Stimulated activated CD4-positive, alpha-beta T cell treated with anti-CD3 and anti-CD28 coated beads, Interleukin-4, amount 100 ng/mL, for 4 hours (primary cell): ENCODE results near the gene TMEM19.
"Not testable (repeated sequence)": the region's sequence is repeated elsewhere in the genome, so short reads cannot be mapped to it uniquely, and the experiment has no call there.

Experiments used
- DNase-seq, 2 experiments: peaks; one replicate each; pipeline ENCODE4 v3.0.0-alpha.2; 2020

The TMEM19 gene

GRCh38 chr12:71666259-71666658 lies 19.6 kb upstream of the TMEM19 start:
- DNase-seq: no peak

DNA sequence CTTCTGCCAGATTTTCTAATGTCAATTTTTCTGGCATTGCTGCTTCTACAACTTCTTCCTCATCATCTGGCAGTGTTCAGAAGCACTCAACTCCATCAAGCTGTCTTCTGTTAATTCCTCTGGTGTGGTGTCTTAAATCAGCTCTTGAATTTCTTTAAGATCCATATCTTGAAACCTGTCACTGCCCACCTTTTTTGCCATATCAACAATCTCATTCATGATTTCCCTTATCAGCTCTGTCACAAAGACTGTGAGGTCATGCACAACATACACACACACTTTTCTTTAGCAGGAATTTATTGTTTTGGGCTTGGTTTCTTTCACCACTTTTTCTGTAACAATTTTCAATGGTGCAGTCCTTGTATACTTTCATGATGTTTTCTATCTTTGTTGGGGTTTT lies 14.6 kb upstream of the TMEM19 start:
- DNase-seq: no peak

GRCh38 chr12:71671816-71672215 lies 14.1 kb upstream of the TMEM19 start:
- no peak for DNase-seq

DNA sequence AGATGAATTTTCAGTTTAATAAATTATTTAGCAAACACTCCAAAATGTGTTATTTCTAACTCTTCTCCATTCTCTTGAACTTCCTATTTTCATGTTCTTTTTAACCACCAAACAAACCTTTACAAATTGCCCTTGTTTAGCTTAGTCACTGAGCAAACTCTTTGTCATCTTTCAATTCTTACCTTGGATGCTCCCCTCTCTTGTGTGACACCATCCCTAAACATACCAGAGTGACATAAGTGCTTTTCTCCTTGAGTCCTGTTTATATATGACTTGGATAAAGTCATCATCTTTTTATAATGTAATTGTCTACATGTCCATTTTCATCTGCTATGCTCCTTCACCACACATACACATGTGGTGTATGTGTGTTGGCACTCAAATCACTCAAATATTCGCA lies 3.4 kb upstream of the TMEM19 start:
- DNase-seq: no peak

- no peak for DNase-seq
Measured at GRCh38 chr12:71683633-71684032, 2.2 kb upstream of the TMEM19 start.

DNA sequence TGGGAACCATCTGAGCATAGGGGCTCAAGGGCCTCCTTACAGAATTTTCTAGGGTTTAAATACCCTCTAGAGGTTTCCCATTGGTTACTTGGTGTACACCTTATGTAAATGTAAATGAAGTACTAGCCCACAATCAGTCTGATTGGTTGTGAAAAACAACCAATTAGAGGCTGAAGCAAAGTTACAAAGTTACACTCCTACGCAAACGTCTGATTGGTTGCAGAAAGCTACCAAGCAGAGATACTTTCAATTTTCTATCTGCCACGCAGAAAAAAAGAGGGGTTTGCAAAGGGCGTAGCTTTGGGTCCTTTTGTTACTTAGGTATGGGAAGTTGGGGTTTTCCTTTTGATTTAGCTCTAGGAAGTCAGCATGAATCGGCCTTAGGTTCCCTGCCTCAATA lies 1.8 kb upstream of the TMEM19 start:
- no peak for DNase-seq

- DNase-seq: no peak
Measured at GRCh38 chr12:71685312-71685906, 473 bp upstream of the TMEM19 start.

DNA sequence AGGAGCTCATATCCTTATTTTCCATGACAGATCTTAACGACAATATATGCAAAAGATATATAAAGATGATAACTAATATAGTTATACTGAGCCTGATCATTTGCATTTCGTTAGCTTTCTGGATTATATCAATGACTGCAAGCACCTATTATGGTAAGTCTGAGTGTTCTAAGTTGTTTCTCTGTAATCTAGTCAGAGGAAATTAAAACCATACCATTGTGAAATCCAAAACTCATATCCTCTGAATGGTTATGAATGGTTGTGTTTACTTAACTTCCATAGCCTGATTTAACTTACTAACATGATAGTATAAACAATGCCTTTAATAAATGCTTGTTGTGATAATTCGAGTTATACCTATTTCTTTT lies 760 bp downstream of the TMEM19 start:
- DNase-seq: no peak

DNA sequence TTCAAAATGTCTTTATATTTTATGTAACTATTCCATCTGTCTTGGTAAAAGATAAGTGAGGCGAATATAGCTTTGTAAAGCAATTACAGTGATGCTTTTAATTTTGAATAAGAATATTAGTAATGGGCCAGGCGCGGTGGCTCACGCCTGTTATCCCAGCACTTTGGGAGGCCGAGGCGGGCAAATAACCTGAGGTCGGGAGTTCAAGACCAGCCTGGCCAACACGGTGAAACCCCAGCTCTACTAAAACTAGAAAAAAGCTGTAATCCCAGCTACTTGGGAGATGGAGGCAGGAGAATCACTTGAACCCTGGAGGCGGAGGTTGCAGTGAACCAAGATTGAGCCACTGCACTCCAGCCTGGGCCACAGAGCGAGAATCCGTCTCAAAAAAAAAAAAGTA lies 1.3 kb downstream of the TMEM19 start:
- DNase-seq: not testable (repeated sequence)

DNA sequence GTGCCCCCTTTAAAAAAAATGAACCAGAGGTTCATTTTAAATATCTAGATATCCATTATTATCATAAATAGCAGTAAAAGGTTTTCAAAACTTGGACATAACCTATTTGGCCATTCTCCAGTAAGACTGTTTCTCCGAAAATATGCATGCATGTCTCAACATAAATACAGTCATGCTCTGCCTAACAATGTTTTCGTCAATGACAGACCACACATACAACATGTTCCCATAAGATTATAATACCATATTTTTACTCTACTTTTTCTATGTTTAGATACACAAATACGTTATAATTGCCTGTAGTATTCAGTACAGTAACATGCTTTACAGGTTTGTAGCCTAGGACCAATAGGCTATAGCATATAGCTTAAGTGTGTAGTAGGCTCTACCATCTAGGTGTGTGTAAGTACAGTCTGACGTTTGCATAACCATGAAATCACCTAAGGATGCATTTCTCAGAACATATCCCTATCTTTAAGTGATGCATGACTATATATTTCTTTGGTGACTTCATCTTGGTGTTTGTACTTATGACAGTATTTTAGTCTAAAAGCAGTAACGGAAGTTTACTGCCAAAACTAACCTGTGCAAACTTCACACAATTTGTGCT lies 3.2 kb downstream of the TMEM19 start:
- no peak for DNase-seq

DNA sequence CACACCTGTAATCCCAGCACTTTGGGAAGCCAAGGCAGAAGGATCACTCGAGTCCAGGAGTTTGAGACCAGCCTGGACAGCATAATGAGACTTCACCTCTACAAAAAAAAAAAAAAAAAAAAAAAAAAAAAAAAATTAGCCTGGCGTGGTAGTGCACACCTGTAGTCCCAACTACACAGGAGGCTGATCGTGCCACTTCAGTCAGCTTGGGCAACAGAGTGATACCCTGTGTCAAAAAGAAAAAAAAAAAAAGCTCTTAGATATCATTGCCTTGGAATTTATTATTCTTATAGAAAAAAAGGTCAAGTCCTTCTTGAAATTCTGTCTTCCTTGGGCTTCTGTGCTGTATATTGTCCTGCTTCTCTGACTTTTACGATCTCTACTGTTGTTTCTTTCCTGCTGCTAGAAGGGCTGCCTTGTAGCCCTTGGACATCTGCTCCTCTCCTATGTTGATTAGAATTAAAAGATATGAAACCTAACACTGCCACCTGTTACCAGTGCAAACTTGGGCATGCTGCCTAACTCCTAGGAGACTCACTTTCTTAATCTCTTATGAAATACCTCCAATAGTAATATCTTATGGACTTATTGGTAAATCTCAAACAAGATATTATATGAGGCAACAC lies 5.7 kb downstream of the TMEM19 start:
- DNase-seq: no peak

GRCh38 chr12:71693126-71693525 lies 7.2 kb downstream of the TMEM19 start:
- no peak for DNase-seq

DNA sequence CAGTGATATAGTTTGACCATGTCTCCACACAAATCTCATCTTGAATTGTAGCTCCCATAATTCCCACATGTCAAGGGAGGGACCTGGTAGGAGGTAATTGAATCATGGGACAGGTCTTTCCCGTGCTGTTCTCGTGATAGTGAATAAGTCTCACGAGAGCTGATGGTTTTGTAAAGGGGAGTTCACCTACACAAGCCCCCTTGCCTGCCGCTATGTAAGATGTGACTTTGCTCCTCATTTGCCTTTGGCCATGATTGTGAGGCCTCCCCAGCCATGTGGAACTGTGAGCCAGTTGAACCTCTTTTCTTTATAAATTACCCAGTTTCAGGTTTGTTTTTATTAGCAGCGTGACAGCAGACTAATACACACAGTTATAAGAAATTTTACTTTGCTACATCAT lies 7.8 kb downstream of the TMEM19 start:
- not testable (repeated sequence) for DNase-seq

GRCh38 chr12:71694099-71694820 lies 8.4 kb downstream of the TMEM19 start:
- no peak for DNase-seq

DNA sequence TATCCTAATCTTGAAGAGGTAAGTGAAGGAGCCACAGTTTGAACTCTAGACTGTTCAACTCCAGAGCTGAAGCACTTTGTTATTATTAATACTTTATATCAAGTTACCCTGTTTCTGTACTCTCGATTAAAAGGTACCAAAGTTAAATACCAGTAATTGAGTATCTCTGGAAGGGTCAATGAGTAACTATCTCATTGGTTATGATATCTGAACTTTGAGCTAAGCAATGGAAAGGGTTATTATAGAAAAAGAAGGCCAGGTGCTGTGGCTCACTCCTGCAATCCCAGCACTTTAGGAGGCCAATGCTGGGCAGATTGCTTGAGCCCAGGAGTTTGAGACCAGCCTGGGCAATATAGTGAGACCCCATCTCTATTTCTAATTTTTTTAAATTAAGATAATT lies 9.9 kb downstream of the TMEM19 start:
- DNase-seq: no peak

DNA sequence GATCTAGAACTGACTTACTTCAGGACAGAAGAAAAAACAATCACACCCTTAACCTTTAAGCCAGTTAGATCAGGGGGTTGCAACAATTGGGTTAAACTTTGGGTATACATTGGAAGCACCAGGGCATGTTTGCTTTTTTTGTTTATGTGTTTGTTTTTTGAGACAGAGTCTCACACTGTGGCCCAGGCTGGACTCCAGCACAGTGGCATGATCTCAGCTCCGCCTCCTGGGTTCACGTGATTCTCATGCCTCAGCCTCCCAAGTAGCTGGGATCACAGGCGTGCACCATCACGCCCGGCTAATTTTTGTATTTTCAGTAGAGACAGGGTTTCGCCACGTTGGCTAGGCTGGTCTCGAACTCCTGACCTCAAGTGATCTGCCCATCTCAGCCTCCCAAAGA lies 16.3 kb downstream of the TMEM19 start:
- DNase-seq: not testable (repeated sequence)

GRCh38 chr12:71702590-71702989 lies 16.7 kb downstream of the TMEM19 start:
- no peak for DNase-seq

- DNase-seq: no peak
Measured at GRCh38 chr12:71703206-71703605, 17.3 kb downstream of the TMEM19 start.

DNA sequence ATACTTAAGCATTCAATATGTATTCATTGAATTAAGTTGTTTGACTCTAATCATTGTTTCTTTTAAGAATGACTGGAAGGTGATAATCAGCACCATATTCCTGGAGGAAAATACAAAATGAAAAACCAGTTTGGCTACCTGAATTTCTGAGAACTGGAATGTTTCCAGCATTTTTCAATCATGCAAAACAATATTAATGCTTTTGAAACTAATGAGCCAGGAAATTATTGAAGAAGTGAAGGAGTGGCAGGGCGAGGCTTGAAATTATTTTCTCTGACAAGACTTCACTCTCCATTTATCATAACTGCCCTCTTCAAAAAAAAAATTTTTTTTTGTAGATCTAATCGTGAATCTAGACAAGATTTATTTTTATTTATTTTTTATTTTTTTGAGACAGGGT lies 19.0 kb downstream of the TMEM19 start:
- no peak for DNase-seq

DNA sequence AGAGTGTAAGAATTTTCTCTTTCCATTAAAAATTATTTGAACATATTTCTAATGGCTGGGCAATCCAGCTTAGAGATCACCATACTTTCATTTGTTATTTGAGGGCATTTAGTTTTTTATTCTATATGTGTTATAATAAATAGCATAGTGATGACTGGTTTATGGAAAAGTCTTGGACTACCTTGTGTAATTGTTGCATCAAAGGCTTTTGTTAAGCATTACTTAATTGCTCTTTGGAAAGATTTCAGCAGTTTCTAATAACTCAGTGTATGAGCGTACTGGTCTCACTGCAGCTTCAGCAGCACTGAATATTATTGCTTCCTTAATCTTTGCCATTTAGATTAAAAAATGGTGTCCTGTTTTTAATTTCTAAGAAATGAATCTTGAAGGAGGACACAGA lies 22.8 kb downstream of the TMEM19 start:
- DNase-seq: no peak

- no peak for DNase-seq
Measured at GRCh38 chr12:71710276-71711125, 24.6 kb downstream of the TMEM19 start.

DNA sequence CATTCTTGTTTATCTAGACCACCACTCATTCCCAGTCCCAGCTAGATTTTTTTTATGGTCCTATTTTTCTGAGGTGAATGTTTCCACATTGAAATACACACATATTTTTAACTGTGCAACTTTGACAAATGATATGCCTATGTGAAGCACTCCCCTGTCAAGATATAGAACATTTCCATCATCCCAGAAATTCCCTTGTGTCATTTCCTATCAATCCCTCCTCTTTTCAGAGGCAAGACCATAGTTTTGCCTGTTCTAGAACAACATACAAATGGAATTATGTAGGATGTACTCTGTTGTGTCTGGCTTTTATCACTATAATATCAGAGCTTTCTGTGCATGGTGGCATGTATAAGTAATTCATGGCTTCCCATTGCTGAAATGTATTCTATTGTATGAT lies 32.7 kb downstream of the TMEM19 start:
- DNase-seq: no peak
